ENCODE data around the gene CCDC50. TPM values are rescaled to one million over a fixed set of nuclear protein-coding genes. Genes with fewer than 3 reads are reported as not detected.
A peak's percentile ranks its signal among the peaks of the same experiment; 100 is the strongest.

Gene CCDC50
- total and polyA plus RNA-seq, 10 of the 15 experiments (the other 5 are each of a cell fraction or from before 2014, with no cell fraction given): 46.7 to 150 (median 125) TPM

- TF ChIP-seq TARDBP (IDR thresholded peaks at IDR 0.05; ENCODE audit: borderline replicate concordance): no peak
- no peak for TF ChIP-seq TCF12 (IDR thresholded peaks at IDR 0.05; ENCODE audit: low read depth, low read length)
- TF ChIP-seq MEF2B (IDR thresholded peaks at IDR 0.05; ENCODE audit: partially characterized antibody, poor library complexity, severe bottlenecking): no peak
- no peak for TF ChIP-seq TCF3 (IDR thresholded peaks at IDR 0.05; ENCODE audit: borderline replicate concordance, insufficient read depth, low read depth, low read length)
- TF ChIP-seq, protein P1, sequence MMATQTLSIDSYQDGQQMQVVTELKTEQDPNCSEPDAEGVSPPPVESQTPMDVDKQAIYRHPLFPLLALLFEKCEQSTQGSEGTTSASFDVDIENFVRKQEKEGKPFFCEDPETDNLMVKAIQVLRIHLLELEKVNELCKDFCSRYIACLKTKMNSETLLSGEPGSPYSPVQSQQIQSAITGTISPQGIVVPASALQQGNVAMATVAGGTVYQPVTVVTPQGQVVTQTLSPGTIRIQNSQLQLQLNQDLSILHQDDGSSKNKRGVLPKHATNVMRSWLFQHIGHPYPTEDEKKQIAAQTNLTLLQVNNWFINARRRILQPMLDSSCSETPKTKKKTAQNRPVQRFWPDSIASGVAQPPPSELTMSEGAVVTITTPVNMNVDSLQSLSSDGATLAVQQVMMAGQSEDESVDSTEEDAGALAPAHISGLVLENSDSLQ (IDR thresholded peaks at IDR 0.05): no peak; the same call in 1 of the 2 replicates
- no peak for TF ChIP-seq PAX8 (IDR thresholded peaks at IDR 0.05)
- peak; percentile 73 for TF ChIP-seq SPI1 (IDR thresholded peaks at IDR 0.05; ENCODE audit: borderline replicate concordance, insufficient read depth, low read depth, low read length)
- no peak for TF ChIP-seq TCF7 (IDR thresholded peaks at IDR 0.05; ENCODE audit: borderline replicate concordance)
- TF ChIP-seq NFIC (IDR thresholded peaks at IDR 0.05; ENCODE audit: low read depth, low read length): peak; percentile 77
- no peak for TF ChIP-seq NFXL1 (IDR thresholded peaks at IDR 0.05; ENCODE audit: borderline replicate concordance)
- TF ChIP-seq BCL3 (IDR thresholded peaks at IDR 0.05; ENCODE audit: borderline replicate concordance, insufficient read depth, low read depth, low read length, poor library complexity, severe bottlenecking): no peak
- TF ChIP-seq CUX1 (IDR thresholded peaks at IDR 0.05; ENCODE audit: insufficient replicate concordance, low read depth, low read length): no peak
- TF ChIP-seq, protein P2, sequence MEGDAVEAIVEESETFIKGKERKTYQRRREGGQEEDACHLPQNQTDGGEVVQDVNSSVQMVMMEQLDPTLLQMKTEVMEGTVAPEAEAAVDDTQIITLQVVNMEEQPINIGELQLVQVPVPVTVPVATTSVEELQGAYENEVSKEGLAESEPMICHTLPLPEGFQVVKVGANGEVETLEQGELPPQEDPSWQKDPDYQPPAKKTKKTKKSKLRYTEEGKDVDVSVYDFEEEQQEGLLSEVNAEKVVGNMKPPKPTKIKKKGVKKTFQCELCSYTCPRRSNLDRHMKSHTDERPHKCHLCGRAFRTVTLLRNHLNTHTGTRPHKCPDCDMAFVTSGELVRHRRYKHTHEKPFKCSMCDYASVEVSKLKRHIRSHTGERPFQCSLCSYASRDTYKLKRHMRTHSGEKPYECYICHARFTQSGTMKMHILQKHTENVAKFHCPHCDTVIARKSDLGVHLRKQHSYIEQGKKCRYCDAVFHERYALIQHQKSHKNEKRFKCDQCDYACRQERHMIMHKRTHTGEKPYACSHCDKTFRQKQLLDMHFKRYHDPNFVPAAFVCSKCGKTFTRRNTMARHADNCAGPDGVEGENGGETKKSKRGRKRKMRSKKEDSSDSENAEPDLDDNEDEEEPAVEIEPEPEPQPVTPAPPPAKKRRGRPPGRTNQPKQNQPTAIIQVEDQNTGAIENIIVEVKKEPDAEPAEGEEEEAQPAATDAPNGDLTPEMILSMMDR (IDR thresholded peaks at IDR 0.05 in 2 of 3, conservative IDR thresholded peaks at IDR 0.05 in 1 of 3; ENCODE audit: control insufficient read depth in 2 of 3, extremely low read depth in 1 of 3, insufficient read depth in 1 of 3, low read depth in 3 of 3, low read length in 3 of 3): no peak
- no peak for TF ChIP-seq POLR2A (IDR thresholded peaks at IDR 0.05; ENCODE audit: low read depth, low read length)
- no peak for TF ChIP-seq BCL11A (IDR thresholded peaks at IDR 0.05; ENCODE audit: low read depth, low read length)
- TF ChIP-seq ELK1 (IDR thresholded peaks at IDR 0.05; ENCODE audit: low read depth, low read length): no peak
- TF ChIP-seq TAF1 (IDR thresholded peaks at IDR 0.05; ENCODE audit: borderline replicate concordance, low read depth, low read length): no peak
- TF ChIP-seq SIN3A (IDR thresholded peaks at IDR 0.05; ENCODE audit: low read depth, low read length): no peak
- no peak for TF ChIP-seq SIX5 (IDR thresholded peaks at IDR 0.05; ENCODE audit: low read depth, low read length, severe bottlenecking)
- TF ChIP-seq MYC (IDR thresholded peaks at IDR 0.05; ENCODE audit: insufficient read depth, insufficient read length, insufficient replicate concordance, low read length, severe bottlenecking): no peak
Observed at GRCh38 chr3:191301017-191301416, 28.2 kb upstream of the CCDC50 start (continued).

All from GM12878 (cell line).